Kidney (tissue), 14 donors: ENCODE results near the gene PRDM10. TPM values are rescaled to one million over a fixed set of nuclear protein-coding genes. Genes with fewer than 3 reads are reported as not detected.
A peak's percentile ranks its signal among the peaks of the same experiment; 100 is the strongest.
"Not testable (repeated sequence)": the region's sequence is repeated elsewhere in the genome, so short reads cannot be mapped to it uniquely, and the experiment has no call there.

Source experiments
- DNase-seq, 5 donors: peaks; one replicate each; pipeline ENCODE4 v3.0.0-alpha.2; 2013 to 2020
- FAIRE-seq: peaks from 2 replicates; lab custom pipeline; 2012; peaks lifted over from hg19 to GRCh38; lab: Jason Lieb, UNC
- H3K27ac ChIP-seq, 2 donors: one replicate each; pipeline ENCODE4 v1.7.0; 2013; ENCODE audit warnings: low read depth in 2 of 2, low read length in 2 of 2, inconsistent platforms in 1 of 2
- H3K27me3 ChIP-seq: one replicate; pipeline ENCODE4 v1.7.1; 2013; ENCODE audit warnings: low read length, inconsistent platforms; ENCODE audit not compliant: control insufficient read depth, insufficient read depth
- H3K36me3 ChIP-seq, 3 donors: one replicate each; pipeline versions ENCODE4 v1.7.0 to v1.7.1; 2013; ENCODE audit warnings: low read length in 3 of 3, control low read depth in 1 of 3, inconsistent platforms in 1 of 3; ENCODE audit not compliant: insufficient read depth in 3 of 3, control insufficient read depth in 2 of 3
- H3K4me1 ChIP-seq, 3 donors: one replicate each; pipeline versions ENCODE4 v1.7.0 to v1.7.1; 2013; ENCODE audit warnings: low read length in 3 of 3, inconsistent platforms in 1 of 3, low read depth in 1 of 3; ENCODE audit not compliant: control insufficient read depth in 2 of 3, insufficient read depth in 2 of 3
- H3K4me3 ChIP-seq, 3 donors: one replicate each; pipeline versions ENCODE4 v1.7.0 to v1.8.1; 2013; ENCODE audit warnings: low read length in 3 of 3, control low read depth in 1 of 3, inconsistent platforms in 1 of 3
- H3K9ac ChIP-seq, 3 donors: one replicate each; pipeline versions ENCODE4 v1.7.0 to v1.7.1; 2013; ENCODE audit warnings: low read length in 3 of 3, control low read depth in 1 of 3, inconsistent platforms in 1 of 3
- H3K9me3 ChIP-seq, 3 donors: one replicate each; pipeline versions ENCODE4 v1.7.0 to v1.7.1; 2013; ENCODE audit warnings: low read length in 3 of 3, control low read depth in 1 of 3, inconsistent platforms in 1 of 3; ENCODE audit not compliant: control insufficient read depth in 2 of 3, insufficient read depth in 1 of 3
- intact Hi-C: fragments of 100-400 bp; cut with DNase I; formaldehyde crosslinking; loops from one replicate; pipeline ENCODE4 v1.11.1; 2022
- polyA plus RNA-seq: library from polyadenylated mRNA; stranded (reverse); fragments of 350-450 nt; fragmentation: Illumina TruSeq; extraction: RNeasy Lipid Tissue Mini Kit (QIAGEN cat#74804); gene quantifications from one replicate; pipeline ENCODE4 v1.2.3, GENCODE V29; 2014; ENCODE audit warnings: low read depth, low replicate concordance; ENCODE audit not compliant: insufficient read depth
- total RNA-seq: library from RNA; stranded (reverse); fragmentation: NEBNext Ultra II Directional; extraction: Animal tissue kit (Norgen Biotek cat#: 25700); gene quantifications from one replicate; pipeline ENCODE4 v1.2.1, GENCODE V29; 2021
- TF ChIP-seq, protein P1 (sequence below): IDR thresholded peaks from 3 replicates; pipeline ENCODE4 v1.5.1; 2012; ENCODE audit warnings: mild to moderate bottlenecking, moderate library complexity, borderline replicate concordance; ENCODE audit not compliant: insufficient read depth; ENCODE audit errors: extremely low read depth
- donor health status: control.
- donor health status: control.
- donor health status: control.
- donor health status: control.
- donor health status: control.
- donor health status: DM: yes; HTN: yes; CAD: no.
- donor health status: Normal renal cell carcinoma (clear cell type).

The PRDM10 gene
- total and polyA plus RNA-seq, 2 donors from 2014 or later: 1.5 to 8.0 TPM

- no peak overlapping the region for H3K4me3 ChIP-seq
- H3K4me1 ChIP-seq: peaks cover 0 to 16% (median 5%) of the 10 kb centered on the region in 3 donors
- no peaks in the 10 kb centered on the region for H3K9me3 ChIP-seq
- H3K27ac ChIP-seq: peak overlapping the region; percentile 51 to 55
- FAIRE-seq: peak; percentile 86
- H3K27me3 ChIP-seq: no peaks in the 10 kb centered on the region
- H3K36me3 ChIP-seq: no peaks in the 10 kb centered on the region
- TF ChIP-seq, protein P1, sequence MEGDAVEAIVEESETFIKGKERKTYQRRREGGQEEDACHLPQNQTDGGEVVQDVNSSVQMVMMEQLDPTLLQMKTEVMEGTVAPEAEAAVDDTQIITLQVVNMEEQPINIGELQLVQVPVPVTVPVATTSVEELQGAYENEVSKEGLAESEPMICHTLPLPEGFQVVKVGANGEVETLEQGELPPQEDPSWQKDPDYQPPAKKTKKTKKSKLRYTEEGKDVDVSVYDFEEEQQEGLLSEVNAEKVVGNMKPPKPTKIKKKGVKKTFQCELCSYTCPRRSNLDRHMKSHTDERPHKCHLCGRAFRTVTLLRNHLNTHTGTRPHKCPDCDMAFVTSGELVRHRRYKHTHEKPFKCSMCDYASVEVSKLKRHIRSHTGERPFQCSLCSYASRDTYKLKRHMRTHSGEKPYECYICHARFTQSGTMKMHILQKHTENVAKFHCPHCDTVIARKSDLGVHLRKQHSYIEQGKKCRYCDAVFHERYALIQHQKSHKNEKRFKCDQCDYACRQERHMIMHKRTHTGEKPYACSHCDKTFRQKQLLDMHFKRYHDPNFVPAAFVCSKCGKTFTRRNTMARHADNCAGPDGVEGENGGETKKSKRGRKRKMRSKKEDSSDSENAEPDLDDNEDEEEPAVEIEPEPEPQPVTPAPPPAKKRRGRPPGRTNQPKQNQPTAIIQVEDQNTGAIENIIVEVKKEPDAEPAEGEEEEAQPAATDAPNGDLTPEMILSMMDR: no peak
- DNase-seq: peak in 2 of 5 donors; percentile 53 to 68
- H3K9ac ChIP-seq: peak overlapping the region in 1 of 3 donors; percentile 51
- intact Hi-C loops: no loop called here
Measured at GRCh38 chr11:129973068-129973467, 29.6 kb downstream of the PRDM10 start.

DNA sequence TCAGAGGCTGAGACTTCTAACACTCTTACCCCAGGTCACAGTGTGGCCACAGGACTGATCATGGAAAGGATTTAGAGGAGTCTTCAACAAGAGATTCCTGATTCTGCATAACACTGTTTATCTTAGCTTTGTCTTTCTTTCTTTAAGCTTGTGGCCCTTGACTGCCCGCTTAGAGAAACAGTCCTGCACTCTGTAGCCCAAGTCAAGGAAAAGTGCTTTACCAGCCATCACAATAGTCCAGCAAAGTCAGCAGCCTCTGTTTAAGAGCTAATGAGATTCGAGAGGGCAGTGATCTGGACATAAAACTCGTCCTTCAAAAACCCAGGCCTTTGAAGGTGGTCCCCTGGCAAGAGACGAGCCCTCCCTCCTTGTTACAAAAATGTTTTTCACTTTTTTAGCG is 30.0 kb downstream of the PRDM10 start:
- FAIRE-seq: no peak
- peak in 2 of 5 donors; percentile 36 to 47 for DNase-seq
- intact Hi-C loops: no loop called here
- peak overlapping the region in 2 of 3 donors; percentile 2 to 51 for H3K9ac ChIP-seq
- peak overlapping the region; percentile 51 to 55 for H3K27ac ChIP-seq
- peaks cover 0 to 16% (median 8%) of the 10 kb centered on the region in 3 donors for H3K4me1 ChIP-seq
- H3K36me3 ChIP-seq: no peaks in the 10 kb centered on the region
- no peaks in the 10 kb centered on the region for H3K9me3 ChIP-seq
- no peak overlapping the region for H3K4me3 ChIP-seq
- TF ChIP-seq, protein P1: no peak
- no peaks in the 10 kb centered on the region for H3K27me3 ChIP-seq

DNA sequence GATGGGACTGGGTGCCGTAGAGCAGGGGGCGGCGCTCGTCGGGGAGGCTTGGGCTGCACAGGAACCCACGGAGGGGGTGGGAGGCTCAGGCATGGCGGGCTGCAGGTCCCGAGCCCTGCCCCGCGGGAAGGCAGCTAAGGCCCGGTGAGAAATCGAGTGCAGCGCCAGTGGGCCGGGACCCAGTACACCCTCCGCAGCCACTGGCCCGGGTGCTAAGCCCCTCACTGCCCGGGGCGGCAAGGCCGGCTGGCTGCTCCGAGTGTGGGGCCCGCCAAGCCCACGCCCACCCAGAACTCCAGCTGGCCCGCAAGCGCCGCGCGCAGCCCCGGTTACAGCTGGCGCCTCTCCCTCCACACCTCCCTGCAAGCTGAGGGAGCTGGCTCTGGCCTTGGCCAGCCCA is 30.8 kb downstream of the PRDM10 start:
- H3K9ac ChIP-seq, FAIRE-seq, intact Hi-C loops, H3K36me3 ChIP-seq, H3K4me3 ChIP-seq, H3K9me3 ChIP-seq, H3K27ac ChIP-seq, H3K27me3 ChIP-seq: not testable (repeated sequence)
- peaks cover 0 to 16% (median 10%) of the 10 kb centered on the region in 3 donors for H3K4me1 ChIP-seq
- DNase-seq: peak in 1 of 5 donors; percentile 45

DNA sequence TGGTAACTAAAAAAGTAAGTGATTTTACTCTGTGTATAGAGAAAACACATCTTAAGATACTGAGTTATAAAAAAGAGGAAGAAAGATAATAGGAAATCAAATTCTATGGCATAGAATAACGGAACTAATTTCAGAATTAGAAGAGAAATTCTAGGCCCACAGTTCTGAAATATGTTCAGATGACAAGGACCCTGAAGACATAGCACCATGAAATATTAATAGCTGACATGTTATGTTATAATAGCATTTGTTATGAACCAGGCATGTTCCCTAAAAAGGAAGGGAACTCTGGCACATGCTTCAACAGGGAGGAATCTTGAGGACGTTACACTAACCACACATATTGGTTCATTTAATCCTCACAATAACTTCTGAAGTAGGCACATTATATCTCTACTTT is 32.7 kb downstream of the PRDM10 start:
- no peaks in the 10 kb centered on the region for H3K36me3 ChIP-seq
- no peaks in the 10 kb centered on the region for H3K27me3 ChIP-seq
- no peak overlapping the region for H3K4me3 ChIP-seq
- FAIRE-seq (no peak), DNase-seq (no peak)
- TF ChIP-seq, protein P1: no peak
- no peak overlapping the region for H3K9ac ChIP-seq
- intact Hi-C loops: no loop called here
- peaks cover 0 to 16% (median 8%) of the 10 kb centered on the region in 3 donors for H3K4me1 ChIP-seq
- H3K9me3 ChIP-seq: no peaks in the 10 kb centered on the region
- H3K27ac ChIP-seq: no peak overlapping the region
